ENCODE measurements around the gene AHNAK.

Gene AHNAK

GRCh38 chr11:62433141-62433903 is 113.3 kb downstream of the AHNAK start:
- Mint-ChIP-seq H3K27ac (no peak overlapping the region), H3K4me1 (peaks cover 57% of the 10 kb centered on the region), H3K4me3 (peak overlapping the region; percentile 45), H3K27me3 (ENCODE audit: low read depth, poor library complexity) (peaks cover 4% of the 10 kb centered on the region), H3K36me3 (ENCODE audit: low read depth) (peaks cover 4% of the 10 kb centered on the region), H3K9me3 (peaks cover 13% of the 10 kb centered on the region)
- no peak for DNase-seq
- TF ChIP-seq CTCF (IDR thresholded peaks at IDR 0.05) = no peak

- H3K36me3 Mint-ChIP-seq (ENCODE audit: low read depth) = peaks cover 4% of the 10 kb centered on the region
- peaks cover 4% of the 10 kb centered on the region for H3K27me3 Mint-ChIP-seq (ENCODE audit: low read depth, poor library complexity)
- no peak for TF ChIP-seq CTCF (IDR thresholded peaks at IDR 0.05)
- no peak for DNase-seq
- H3K4me1 Mint-ChIP-seq = peaks cover 59% of the 10 kb centered on the region
- no peak overlapping the region for H3K4me3 Mint-ChIP-seq
- no peak overlapping the region for H3K27ac Mint-ChIP-seq
- H3K9me3 Mint-ChIP-seq = peaks cover 13% of the 10 kb centered on the region
Observed at GRCh38 chr11:62432695-62433094, 113.9 kb downstream of the AHNAK start.

- no peak for DNase-seq
- peaks cover 4% of the 10 kb centered on the region for H3K36me3 Mint-ChIP-seq (ENCODE audit: low read depth)
- H3K4me1 Mint-ChIP-seq = peaks cover 68% of the 10 kb centered on the region
- H3K4me3 Mint-ChIP-seq = no peak overlapping the region
- no peak overlapping the region for H3K27ac Mint-ChIP-seq
- H3K9me3 Mint-ChIP-seq = peaks cover 13% of the 10 kb centered on the region
- no peak for TF ChIP-seq CTCF (IDR thresholded peaks at IDR 0.05)
- peaks cover 7% of the 10 kb centered on the region for H3K27me3 Mint-ChIP-seq (ENCODE audit: low read depth, poor library complexity)
Observed at GRCh38 chr11:62431171-62431901, 115.3 kb downstream of the AHNAK start.

GRCh38 chr11:62430425-62430824 is 116.2 kb downstream of the AHNAK start:
- Mint-ChIP-seq H3K9me3 (peaks cover 13% of the 10 kb centered on the region), H3K36me3 (ENCODE audit: low read depth) (peaks cover 4% of the 10 kb centered on the region), H3K27ac (no peak overlapping the region), H3K27me3 (ENCODE audit: low read depth, poor library complexity) (peaks cover 11% of the 10 kb centered on the region), H3K4me3 (no peak overlapping the region), H3K4me1 (peaks cover 63% of the 10 kb centered on the region)
- DNase-seq = no peak
- TF ChIP-seq CTCF (IDR thresholded peaks at IDR 0.05) = no peak

GRCh38 chr11:62428871-62429560 is 117.6 kb downstream of the AHNAK start:
- Mint-ChIP-seq H3K27ac (no peak overlapping the region), H3K4me1 (peaks cover 57% of the 10 kb centered on the region), H3K27me3 (ENCODE audit: low read depth, poor library complexity) (peaks cover 11% of the 10 kb centered on the region), H3K4me3 (no peak overlapping the region), H3K36me3 (ENCODE audit: low read depth) (peaks cover 4% of the 10 kb centered on the region), H3K9me3 (peaks cover 13% of the 10 kb centered on the region)
- DNase-seq = no peak
- TF ChIP-seq CTCF (IDR thresholded peaks at IDR 0.05) = no peak

Data from nephron progenitor cell (in vitro differentiated cells).